Measurements from ENCODE around the gene RAPGEF1. TPM values are rescaled to one million over a fixed set of nuclear protein-coding genes. Genes with fewer than 3 reads are reported as not detected.

The RAPGEF1 gene
- total RNA-seq, 4 donors from 2014 or later, result 32.0 to 57.3 (median 38.9) TPM

- WGBS, 2 donors, result 88% methylated on average over 7 to 8 of the region's 8 CpGs
- Histone ChIP-seq H3K36me3 (peaks cover 0 to 4% (median 0%) of the 10 kb centered on the region in 3 donors), H3K27me3 (no peaks in the 10 kb centered on the region), H3K4me1 (peaks cover 0 to 25% (median 8%) of the 10 kb centered on the region in 4 donors), H3K4me3 (no peak overlapping the region), H3K9me3 (no peaks in the 10 kb centered on the region), H3K27ac (no peak overlapping the region)
- no peak for DNase-seq (ENCODE audit: low spot score in 2 of 2)
- TF ChIP-seq CTCF (IDR thresholded peaks at IDR 0.05), result no peak
- TF ChIP-seq POLR2A (IDR thresholded peaks at IDR 0.05), result no peak
- no peak for TF ChIP-seq EP300 (IDR thresholded peaks at IDR 0.05)
These were observed 17.6 kb downstream of the RAPGEF1 start for GRCh38 chr9:131722255-131722654.

GRCh38 chr9:131721076-131721475, 18.8 kb downstream of the RAPGEF1 start:
- peaks cover 0 to 29% (median 5%) of the 10 kb centered on the region in 4 donors for H3K4me1 ChIP-seq
- H3K4me3 ChIP-seq, result no peak overlapping the region
- TF ChIP-seq CTCF (IDR thresholded peaks at IDR 0.05) (no peak), POLR2A (IDR thresholded peaks at IDR 0.05) (no peak), EP300 (IDR thresholded peaks at IDR 0.05) (no peak)
- peaks cover 0 to 4% (median 0%) of the 10 kb centered on the region in 3 donors for H3K36me3 ChIP-seq
- H3K27me3 ChIP-seq, result no peaks in the 10 kb centered on the region
- no peak for DNase-seq (ENCODE audit: low spot score in 2 of 2)
- H3K27ac ChIP-seq, result no peak overlapping the region
- WGBS, 2 donors, result 93 to 95% methylated on average over 13 of the region's 13 CpGs
- H3K9me3 ChIP-seq, result no peaks in the 10 kb centered on the region

GRCh38 chr9:131720330-131720729, 19.5 kb downstream of the RAPGEF1 start:
- Histone ChIP-seq H3K9me3 (no peaks in the 10 kb centered on the region), H3K4me1 (peaks cover 0 to 30% (median 7%) of the 10 kb centered on the region in 4 donors), H3K27ac (peak overlapping the region in 1 of 4 donors; percentile 11), H3K27me3 (no peaks in the 10 kb centered on the region), H3K36me3 (peaks cover 0 to 4% (median 0%) of the 10 kb centered on the region in 3 donors), H3K4me3 (no peak overlapping the region)
- WGBS, 2 donors, result 88 to 94% methylated on average over 3 to 6 of the region's 6 CpGs
- DNase-seq (ENCODE audit: low spot score in 2 of 2), result no peak
- TF ChIP-seq EP300 (IDR thresholded peaks at IDR 0.05) (no peak), POLR2A (IDR thresholded peaks at IDR 0.05) (no peak), CTCF (IDR thresholded peaks at IDR 0.05) (no peak)

GRCh38 chr9:131719262-131719908, 20.5 kb downstream of the RAPGEF1 start:
- no peak for DNase-seq (ENCODE audit: low spot score in 2 of 2)
- no peak overlapping the region for H3K4me3 ChIP-seq
- H3K9me3 ChIP-seq, result no peaks in the 10 kb centered on the region
- no peaks in the 10 kb centered on the region for H3K27me3 ChIP-seq
- peaks cover 0 to 8% (median 0%) of the 10 kb centered on the region in 3 donors for H3K36me3 ChIP-seq
- H3K4me1 ChIP-seq, result peaks cover 0 to 33% (median 7%) of the 10 kb centered on the region in 4 donors
- TF ChIP-seq CTCF (IDR thresholded peaks at IDR 0.05) (no peak), EP300 (IDR thresholded peaks at IDR 0.05) (peak; percentile 18 to 20)
- 56 to 58% methylated on average over 7 of the region's 7 CpGs for WGBS, 2 donors
- H3K27ac ChIP-seq, result peak overlapping the region in 3 of 4 donors; percentile 30 to 57 (median 40)

- TF ChIP-seq CTCF (IDR thresholded peaks at IDR 0.05) (no peak), EP300 (IDR thresholded peaks at IDR 0.05) (no peak), POLR2A (IDR thresholded peaks at IDR 0.05) (no peak)
- WGBS, 2 donors, result 86 to 88% methylated on average over 14 of the region's 14 CpGs
These were observed 22.0 kb downstream of the RAPGEF1 start for GRCh38 chr9:131717719-131718460.

More at GRCh38 chr9:131717719-131718460, 22.0 kb downstream of the RAPGEF1 start:
- H3K27ac ChIP-seq, result peak overlapping the region in 2 of 4 donors; percentile 32 to 57
- peaks cover 0 to 8% (median 0%) of the 10 kb centered on the region in 3 donors for H3K36me3 ChIP-seq
- no peak overlapping the region for H3K4me3 ChIP-seq
- DNase-seq (ENCODE audit: low spot score in 2 of 2), result no peak
- no peaks in the 10 kb centered on the region for H3K27me3 ChIP-seq
- H3K4me1 ChIP-seq, result peaks cover 0 to 37% (median 7%) of the 10 kb centered on the region in 4 donors
- no peaks in the 10 kb centered on the region for H3K9me3 ChIP-seq

Measured in tibial nerve (tissue), 4 donors.